SH-SY5Y (cell line): ENCODE results near the gene CCL25.

Source experiments
- GATA2 ChIP-seq: IDR thresholded peaks from 2 replicates; pipeline ENCODE4 v1.6.1; 2011; ENCODE audit warnings: mild to moderate bottlenecking, low read depth, low read length
- GATA3 ChIP-seq: IDR thresholded peaks from 2 replicates; pipeline ENCODE4 v1.6.1; 2011; ENCODE audit warnings: low read depth, mild to moderate bottlenecking, low read length, moderate library complexity

CCL25 gene

DNA sequence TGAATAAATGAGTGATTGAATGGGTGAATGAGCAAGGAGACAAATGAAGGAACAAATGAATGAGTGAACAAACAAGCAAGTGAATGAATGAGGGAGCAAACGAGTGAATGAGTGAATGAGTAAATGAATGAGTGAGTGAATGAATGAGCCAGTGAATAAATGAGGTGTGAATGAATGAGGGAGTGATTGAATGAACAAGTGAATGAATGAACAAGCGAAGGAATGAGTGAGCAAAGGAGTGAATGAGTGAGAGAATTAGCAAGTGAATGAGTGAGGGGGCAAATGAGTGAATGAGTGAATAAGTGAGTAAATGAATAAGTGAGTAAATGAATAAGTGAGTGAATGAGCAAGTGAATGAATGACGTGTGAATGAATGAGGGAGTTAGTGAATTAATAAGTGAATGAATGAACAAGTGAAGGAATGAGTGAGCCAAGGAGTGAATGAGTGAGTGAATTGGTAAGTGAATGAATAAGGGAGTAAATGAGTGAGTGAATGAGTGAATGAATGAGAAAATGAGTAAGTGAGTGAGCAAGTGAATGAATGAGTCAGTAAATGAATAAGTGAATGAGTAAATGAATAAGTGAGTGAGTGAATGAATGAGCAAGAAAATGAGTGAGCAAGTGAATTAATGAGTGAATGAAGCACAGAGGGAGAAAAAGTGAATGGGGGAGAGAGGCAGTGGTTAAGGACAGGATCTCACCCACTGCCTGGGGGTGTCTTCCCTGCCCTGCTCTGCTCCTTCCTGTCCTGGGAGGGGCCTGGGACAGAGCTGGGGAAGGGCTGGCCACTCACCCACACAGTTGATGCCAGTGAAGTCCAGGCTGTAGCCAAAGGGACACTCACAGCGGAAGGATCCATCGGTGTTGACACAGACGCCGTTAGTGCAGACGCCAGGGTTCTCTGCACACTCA is 36.4 kb downstream of the CCL25 start:
- TF ChIP-seq GATA2 (no peak), GATA3 (no peak)

DNA sequence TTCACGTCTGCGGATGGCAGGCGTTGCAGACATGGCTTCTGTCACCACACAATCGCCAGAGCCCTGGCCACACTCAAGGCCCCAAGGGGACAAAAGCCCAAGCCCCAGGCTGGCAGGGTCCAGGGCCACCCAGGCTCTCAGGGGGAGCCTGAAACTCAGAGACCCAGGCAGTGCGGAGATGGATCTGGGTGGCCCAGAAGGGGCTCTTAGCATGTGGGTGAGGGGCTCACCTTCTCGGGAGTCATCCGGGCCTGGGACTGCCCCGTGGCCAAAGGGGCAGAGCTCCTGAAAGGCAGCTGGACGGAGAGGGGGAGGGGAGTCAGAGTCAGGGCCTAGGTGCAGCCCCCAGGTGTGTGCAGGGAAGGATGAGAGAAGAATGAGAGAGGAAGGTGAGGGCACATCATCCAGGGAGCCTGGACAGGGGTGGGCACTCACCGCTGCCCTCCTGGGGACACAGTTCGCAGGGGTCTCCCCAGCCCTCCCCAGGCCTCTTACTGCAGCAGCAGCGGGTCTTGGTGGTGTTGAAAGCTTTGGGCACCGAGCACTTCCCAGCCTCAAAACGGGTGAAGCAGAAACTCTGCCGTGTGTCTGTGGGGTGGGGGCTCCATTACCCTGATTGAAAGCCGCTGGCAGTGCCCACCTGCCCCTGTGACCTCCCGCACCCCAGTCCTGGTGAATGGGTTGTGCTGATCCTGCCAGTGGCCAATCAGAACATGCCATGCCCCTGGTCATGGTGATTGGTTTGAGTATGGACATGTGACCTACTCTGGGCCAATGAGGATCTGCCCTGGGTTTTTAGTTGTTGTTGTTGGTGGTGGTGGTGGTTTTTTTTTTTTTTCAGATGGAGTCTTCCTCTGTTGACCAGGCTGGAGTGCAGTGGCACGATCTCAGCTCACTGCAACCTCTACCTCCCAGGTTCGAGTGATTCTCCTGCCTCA is 37.4 kb downstream of the CCL25 start:
- TF ChIP-seq GATA2 (no peak), GATA3 (no peak)

DNA sequence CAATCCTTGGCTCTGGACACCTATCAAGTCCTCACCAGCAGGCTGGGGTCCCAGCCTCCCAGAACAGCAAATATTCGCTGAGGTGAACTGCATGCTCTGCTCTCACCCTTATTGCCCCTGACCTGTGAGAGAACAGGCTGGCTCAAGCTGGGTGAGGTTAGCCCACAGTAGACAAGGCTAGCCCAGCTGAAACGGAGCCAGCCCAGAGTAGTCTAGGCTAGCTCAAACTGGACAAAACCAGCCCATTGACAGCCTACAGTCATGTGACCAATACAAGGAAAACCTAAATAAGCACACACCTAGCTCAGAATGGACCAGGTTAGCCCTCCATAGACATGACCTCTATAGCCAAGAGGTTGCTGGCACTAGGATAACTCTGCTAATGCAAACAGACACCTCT is 38.4 kb downstream of the CCL25 start:
- TF ChIP-seq GATA2 (no peak), GATA3 (no peak)

DNA sequence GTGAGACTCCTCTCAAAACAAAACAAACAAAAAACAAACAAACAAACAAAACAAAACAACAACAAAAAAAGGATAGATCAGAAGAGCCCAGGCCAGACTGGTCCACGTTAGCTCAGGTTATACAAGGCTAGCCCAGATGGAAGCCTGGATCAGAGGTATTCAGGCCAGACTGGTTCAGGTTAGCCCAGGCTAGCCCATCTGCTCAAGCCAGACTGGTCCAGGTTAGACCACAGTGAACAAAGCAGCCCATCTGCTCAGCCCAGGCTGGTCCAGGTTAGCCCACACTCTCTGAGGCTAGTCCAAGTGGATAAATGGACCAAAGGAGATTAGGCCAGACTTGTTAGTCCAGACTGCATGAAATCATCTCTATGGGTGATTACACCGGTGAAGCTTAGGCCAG is 41.2 kb downstream of the CCL25 start:
- TF ChIP-seq GATA3 (no peak), GATA2 (no peak)

DNA sequence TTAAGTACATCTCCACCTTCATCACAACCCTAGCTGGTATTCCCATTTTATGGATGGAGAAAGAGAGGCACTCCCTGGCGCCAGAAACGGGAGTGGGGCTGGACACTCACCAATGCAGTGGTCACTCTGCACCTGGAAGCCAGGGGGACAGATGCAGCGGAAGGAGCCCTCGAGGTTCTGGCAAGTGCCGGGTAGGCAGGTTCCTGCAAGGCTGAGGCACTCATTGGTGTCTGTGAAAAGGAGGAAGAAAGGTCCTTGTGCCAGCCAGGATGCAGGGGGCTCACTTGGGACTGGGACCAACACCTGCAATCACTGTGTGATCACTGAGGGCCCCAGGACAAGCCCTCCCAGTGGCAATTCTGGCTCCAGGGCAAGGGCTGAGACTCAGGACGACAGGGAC is 41.8 kb downstream of the CCL25 start:
- no peak for TF ChIP-seq GATA2
- TF ChIP-seq GATA3: no peak

DNA sequence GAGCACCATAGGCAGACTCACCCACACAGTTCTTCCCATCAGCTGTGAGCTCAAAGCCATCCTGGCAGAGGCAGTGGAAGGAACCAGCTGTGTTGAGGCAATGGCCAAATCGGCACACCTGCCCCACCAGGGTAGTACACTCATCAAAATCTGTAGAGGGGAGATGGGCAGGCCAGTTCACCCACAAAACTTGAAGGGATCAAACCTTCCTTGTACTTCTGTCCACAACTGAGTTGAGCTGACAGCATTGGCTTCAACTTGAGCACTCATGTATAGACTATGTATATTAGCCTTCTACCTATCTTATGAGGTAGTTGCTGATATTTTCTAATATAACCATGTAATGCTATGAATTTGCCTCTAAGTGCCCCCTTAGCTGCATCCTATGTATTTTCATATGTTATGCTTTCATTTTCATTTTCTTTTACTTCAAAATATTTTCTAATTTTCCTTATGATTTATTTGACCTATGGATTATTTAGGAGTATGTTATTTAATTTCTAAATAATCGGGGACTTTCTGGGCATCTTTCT is 42.9 kb downstream of the CCL25 start:
- no peak for TF ChIP-seq GATA3
- no peak for TF ChIP-seq GATA2

DNA sequence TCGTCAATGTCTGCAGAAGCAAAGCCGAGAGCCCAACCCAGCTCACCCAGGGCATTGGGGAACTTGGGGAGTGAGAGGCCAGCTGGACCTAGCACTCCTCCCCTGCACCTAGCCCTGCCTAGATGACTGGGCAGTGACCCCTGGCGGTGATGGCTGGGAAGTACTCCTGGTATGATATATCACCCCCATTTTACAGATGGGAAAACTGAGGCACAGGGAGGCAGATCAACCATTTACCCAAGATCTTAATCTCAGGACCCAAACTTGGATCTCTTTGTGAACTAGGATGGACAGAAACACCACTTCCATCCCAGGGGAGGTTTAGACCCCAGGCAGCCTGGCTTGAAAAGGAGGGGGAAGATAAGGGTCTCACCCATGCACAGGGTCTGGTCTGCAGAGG is 43.5 kb downstream of the CCL25 start:
- TF ChIP-seq GATA3: no peak
- TF ChIP-seq GATA2: no peak

DNA sequence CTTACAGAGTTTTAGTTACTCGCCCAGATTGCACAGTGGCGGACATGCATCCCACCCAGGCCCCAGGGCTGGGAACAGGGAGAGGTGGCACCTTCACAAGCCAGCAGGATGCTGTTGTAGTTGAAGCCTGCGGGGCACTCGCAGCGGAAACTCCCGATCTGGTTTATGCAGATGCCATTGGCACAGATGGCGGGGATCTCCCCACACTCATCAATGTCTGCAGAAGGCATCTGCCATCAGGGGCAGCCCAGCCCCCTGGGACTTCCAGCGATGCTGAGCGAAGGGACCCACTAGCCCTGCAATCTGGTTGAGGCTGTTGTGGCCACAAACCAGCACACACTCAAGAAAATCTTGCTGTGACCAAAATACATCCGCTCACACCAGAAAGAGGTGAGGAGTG is 44.6 kb downstream of the CCL25 start:
- TF ChIP-seq GATA2 (no peak), GATA3 (no peak)

DNA sequence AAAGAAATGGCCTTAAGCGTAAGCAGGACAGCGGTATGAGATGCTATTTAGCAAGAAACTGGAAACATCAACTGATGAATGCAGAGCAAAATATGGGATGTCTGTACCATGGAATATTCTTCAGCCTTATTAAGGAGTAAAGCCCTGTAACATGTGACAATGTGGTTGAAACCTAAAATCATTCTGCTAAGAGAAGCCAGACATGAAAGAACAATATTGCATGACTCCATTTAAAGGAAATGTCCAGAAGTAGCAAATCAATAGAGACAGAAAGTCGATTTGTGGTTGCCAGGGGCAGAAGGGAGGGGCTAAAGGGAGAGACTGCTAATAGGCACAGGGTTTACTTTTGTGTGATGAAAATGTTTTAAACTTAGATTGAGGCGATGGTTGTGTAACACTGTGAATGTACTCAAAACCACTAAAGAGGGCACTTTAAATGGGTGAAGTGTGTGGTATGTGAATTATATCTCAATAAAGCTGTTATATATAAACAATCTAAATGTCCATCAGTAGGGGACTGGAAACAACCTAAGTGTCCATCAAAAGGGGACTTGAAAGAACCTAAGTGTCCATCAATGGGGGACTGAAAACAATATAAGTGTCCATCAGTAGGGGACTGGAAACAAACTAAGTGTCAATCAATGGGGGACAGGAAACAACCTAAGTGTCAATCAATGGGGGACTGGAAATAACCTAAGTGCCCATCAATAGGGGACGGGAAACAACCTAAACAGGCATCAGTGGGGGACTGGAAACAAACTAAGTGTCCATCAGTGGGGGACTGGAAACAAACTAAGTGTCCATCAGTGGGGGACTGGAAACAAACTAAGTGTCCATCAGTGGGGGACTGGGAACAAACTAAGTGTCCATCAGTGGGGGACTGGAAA is 45.4 kb downstream of the CCL25 start:
- TF ChIP-seq GATA2 (no peak), GATA3 (no peak)

DNA sequence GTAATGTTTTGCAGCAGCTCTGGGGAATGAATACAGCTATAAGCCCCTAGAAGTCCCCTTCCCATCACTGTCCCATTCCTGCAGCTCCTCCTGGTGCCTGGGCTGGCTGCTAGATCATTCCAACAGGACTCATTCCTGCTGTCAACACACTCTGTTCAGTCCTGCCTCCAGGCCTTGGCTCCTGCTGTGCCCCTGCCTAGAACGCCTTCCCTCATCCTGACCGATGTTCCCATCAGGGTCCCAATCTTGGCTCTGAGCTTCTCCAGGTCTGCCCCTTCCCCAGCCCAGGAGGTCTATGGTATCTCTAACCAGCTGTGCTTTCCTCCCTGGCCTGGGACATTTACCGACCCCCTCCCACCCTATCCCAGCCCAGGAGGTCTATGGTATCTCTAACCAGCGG is 48.8 kb downstream of the CCL25 start:
- no peak for TF ChIP-seq GATA3

DNA sequence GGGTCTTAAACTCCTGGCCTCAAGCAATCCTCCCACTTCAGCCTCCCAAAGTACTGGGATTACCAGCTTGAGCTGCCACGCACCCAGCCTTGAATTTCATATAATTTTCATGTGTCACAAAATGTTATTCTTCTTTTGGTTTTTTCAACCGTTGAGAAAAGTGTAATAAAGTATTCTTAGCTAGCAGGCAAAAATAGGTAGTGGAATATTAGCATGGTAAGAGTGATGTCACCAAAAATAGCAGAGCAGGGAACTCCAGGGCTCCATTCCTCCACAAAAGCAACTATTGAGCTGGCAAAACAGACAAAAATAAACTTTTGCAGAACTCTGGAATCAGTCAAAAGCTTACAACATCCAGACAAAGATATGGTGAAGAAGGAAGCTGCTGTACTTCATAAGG is 52.9 kb downstream of the CCL25 start:
- no peak for TF ChIP-seq GATA2
- no peak for TF ChIP-seq GATA3

DNA sequence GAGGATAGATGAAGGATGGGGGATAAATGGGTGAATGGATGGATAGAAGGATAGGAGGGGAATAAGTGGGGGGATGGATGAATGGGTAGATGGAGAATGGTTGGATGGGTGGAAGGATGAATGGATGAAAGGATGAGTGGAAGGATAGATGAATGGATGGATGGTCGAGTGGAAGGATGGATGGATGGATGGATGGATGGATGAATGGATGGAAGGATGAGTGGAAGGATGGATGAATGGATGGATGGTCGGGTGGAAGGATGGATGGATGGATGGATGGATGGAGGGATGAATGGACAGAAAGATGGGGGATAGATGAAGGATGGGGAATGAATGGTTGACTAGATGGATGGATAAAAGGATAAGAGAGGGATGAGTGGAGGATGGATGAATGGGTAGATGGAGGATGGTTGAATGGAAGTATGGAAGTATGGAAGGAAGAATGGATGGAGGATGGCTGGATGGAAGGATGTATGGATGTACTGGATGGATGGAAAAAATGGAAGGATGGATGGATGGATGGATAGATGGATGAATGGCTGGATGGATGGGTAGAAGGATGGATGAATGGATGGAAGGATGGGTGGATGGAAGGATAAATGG is 54.8 kb downstream of the CCL25 start:
- no peak for TF ChIP-seq GATA2
- TF ChIP-seq GATA3: no peak
